Stimulated activated CD4-positive, alpha-beta T cell treated with anti-CD3 and anti-CD28 coated beads, Interleukin-15, amount 100 ng/mL, for 24 hours (primary cell): Measurements from ENCODE around the gene CLMP.

Experiments used
- DNase-seq: peaks from one replicate; pipeline ENCODE4 v3.0.0-alpha.2; 2020

Gene CLMP

GRCh38 chr11:123052901-123053721 is 141.9 kb downstream of the CLMP start:
- peak; percentile 48 for DNase-seq

GRCh38 chr11:123051634-123052033 is 143.4 kb downstream of the CLMP start:
- peak; percentile 24 for DNase-seq

GRCh38 chr11:123051146-123051545 is 143.9 kb downstream of the CLMP start:
- DNase-seq, result no peak

GRCh38 chr11:123047947-123048293 is 147.1 kb downstream of the CLMP start:
- DNase-seq, result no peak

- no peak for DNase-seq
Observed at GRCh38 chr11:123047266-123047946, 147.6 kb downstream of the CLMP start.

- no peak for DNase-seq
Observed at GRCh38 chr11:123046473-123047259, 148.4 kb downstream of the CLMP start.

- DNase-seq, result no peak
Observed at GRCh38 chr11:123045101-123045500, 149.9 kb downstream of the CLMP start.

GRCh38 chr11:123041185-123041584 is 153.9 kb downstream of the CLMP start:
- no peak for DNase-seq

GRCh38 chr11:123040111-123040432 is 155.0 kb downstream of the CLMP start:
- DNase-seq, result no peak

GRCh38 chr11:123035831-123036230 is 159.2 kb downstream of the CLMP start:
- no peak for DNase-seq

GRCh38 chr11:123034597-123034996 is 160.5 kb downstream of the CLMP start:
- DNase-seq, result no peak

- peak; percentile 13 for DNase-seq
Observed at GRCh38 chr11:123033895-123034294, 161.2 kb downstream of the CLMP start.

- no peak for DNase-seq
Observed at GRCh38 chr11:123030517-123030916, 164.5 kb downstream of the CLMP start.

- DNase-seq, result peak; percentile 31
Observed at GRCh38 chr11:123020968-123021367, 174.1 kb downstream of the CLMP start.
